ENCODE data around the gene TMEM121B.

DNA sequence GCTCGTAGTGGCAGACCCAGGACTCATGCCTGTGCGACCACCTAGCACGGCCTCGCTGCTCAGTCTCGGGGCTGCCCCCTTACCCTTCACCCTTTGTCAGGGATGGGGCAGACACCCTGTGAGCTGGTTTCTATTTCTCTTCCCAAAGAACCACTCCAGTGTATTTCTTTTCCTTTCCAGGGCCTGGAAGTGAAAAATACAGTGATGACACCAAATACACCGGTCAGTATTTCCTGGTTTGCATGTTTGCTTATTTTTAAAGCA, 13.7 kb downstream of the TMEM121B start:
- TF ChIP-seq, protein P1, sequence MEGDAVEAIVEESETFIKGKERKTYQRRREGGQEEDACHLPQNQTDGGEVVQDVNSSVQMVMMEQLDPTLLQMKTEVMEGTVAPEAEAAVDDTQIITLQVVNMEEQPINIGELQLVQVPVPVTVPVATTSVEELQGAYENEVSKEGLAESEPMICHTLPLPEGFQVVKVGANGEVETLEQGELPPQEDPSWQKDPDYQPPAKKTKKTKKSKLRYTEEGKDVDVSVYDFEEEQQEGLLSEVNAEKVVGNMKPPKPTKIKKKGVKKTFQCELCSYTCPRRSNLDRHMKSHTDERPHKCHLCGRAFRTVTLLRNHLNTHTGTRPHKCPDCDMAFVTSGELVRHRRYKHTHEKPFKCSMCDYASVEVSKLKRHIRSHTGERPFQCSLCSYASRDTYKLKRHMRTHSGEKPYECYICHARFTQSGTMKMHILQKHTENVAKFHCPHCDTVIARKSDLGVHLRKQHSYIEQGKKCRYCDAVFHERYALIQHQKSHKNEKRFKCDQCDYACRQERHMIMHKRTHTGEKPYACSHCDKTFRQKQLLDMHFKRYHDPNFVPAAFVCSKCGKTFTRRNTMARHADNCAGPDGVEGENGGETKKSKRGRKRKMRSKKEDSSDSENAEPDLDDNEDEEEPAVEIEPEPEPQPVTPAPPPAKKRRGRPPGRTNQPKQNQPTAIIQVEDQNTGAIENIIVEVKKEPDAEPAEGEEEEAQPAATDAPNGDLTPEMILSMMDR (IDR thresholded peaks at IDR 0.05): no peak
- TF ChIP-seq POLR2A (IDR thresholded peaks at IDR 0.05): no peak

Data from body of pancreas (tissue), 4 donors.